Activated gamma-delta T cell treated with anti-CD3 and anti-CD28 coated beads, Interleukin-2, amount 50 U/mL, for 16 hours (primary cell): Measurements from ENCODE around the gene ADAT3.

Source experiments
- DNase-seq: peaks from one replicate; pipeline ENCODE4 v3.0.0-alpha.2; 2020; ENCODE audit warnings: low read depth

Gene ADAT3

GRCh38 chr19:1957562-1958248 is 52.5 kb downstream of the ADAT3 start:
- DNase-seq = no peak

GRCh38 chr19:1959928-1960589 is 54.9 kb downstream of the ADAT3 start:
- no peak for DNase-seq

- no peak for DNase-seq
Measured at GRCh38 chr19:1961000-1961883, 56.0 kb downstream of the ADAT3 start.

- no peak for DNase-seq
Measured at GRCh38 chr19:1962674-1963073, 57.5 kb downstream of the ADAT3 start.
